Ammon's horn (tissue), 1 donor: ENCODE measurements around the gene ITLN1.
A peak's percentile ranks its signal among the peaks of the same experiment; 100 is the strongest.

Experiments used
- DNase-seq: peaks from one replicate; pipeline ENCODE4 v3.0.0-alpha.2; 2016; ENCODE audit warnings: low spot score

ITLN1 gene

DNA sequence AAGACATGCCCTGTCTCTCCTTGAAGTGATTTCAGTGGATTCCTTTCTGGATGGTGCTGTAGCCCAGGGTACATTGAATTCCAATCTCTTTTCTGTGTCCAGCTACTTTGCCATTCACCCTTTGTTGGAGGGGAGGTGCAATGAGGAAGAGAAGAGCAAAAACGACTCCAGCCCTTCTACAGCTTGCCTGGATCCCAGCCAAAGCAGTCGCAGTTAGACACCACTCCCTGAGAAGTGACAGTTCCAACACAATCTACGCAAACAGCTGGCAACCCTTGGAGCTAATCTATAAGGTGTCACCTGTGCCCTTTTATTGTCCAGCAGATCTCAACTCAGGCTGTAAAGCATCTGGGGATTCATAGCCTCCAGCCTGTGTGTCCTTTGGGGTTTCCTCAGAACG lies 26.9 kb downstream of the ITLN1 start:
- no peak for DNase-seq

DNA sequence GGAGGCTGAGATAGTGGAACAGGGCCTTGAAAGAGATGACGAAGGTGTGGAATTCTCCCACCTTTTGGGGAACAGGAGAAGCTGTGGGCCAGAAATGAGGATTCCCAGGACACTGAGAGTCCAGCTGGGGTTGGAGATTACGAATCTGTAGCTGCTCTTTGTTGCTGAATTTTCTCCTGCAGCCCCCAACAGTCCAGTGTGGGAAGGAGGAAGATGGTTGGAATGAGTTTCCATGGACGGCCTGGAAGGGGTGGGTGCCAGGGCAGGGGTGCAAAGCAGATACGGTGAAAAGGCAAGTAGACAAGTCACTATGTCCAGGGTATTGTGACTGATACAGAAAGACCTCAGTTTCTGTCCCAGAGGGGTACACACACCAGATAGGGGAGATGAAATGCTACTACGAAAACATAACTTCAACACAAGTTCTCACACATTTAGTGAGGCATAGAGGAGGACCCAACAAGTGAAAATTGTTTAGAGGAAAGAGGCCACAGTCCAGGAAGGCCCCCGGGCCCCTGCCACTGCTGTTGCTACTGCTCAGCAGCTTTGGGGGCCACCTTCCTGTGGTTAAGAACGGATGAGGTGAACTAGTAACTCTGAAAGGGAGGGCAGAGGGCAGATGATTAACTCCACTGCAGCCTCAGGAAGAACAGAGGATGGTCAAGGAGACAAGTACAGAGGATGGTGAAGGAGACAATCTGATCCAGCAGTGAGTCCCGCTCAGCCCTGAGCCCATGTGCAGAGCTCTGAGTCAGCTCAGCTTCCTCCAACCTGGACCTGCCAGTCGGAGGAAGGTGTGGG lies 29.6 kb downstream of the ITLN1 start:
- no peak for DNase-seq

DNA sequence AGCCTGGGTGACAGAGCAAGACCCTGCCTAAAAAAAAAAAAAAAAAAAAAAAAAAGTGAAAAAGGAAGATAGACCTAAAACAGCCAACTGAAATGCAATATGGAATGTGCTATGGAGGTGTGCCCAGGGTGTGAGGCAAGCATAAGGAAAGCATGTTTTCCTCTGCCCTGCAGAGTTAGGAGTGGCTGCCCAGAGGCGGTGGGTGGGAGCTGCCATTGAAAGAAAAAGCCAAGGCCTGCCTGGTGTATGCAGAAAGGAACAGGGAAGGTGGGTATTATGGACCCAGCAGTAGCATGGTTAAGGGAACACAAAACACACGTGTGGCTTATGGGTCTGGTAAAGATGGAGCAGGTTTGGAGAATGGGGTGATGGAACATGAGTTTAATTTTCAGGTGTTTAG lies 31.2 kb downstream of the ITLN1 start:
- no peak for DNase-seq

DNA sequence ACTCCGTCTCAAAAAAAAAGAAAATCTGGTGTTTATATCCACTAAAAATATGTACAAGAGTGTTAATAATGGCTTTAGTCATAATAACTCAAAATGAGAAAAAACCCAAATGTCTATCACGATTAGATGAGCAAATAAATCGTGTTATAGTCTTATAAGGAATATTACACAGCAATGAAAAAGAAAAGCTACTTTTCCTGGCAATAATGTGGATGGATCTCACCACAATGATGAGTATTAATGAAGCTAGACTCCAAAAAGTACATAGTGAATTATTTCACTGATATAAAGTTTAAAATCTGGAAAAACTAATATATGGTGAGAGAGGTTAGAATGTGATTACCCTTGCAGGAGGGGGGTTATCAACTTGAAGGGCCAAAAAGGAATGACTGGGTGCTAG lies 32.0 kb downstream of the ITLN1 start:
- no peak for DNase-seq

DNA sequence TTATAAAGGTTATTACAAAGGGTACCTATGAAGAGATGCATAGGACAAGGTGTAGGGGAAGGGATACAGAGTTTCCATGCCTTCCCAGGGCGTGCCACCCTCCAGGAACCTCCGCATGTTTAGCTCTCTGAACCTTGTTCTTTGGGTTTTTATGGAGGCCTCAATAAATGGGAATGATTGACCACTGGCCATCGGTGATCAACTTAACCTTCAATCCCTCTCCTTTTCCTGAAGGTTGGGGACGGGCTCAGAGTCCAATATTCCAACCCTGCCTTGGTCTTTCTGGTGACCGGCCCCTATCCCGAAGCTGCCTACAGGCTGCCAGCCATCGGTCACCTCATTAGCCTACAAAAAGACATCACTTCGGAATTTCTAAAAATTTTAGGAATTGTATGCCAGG lies 34.0 kb downstream of the ITLN1 start:
- no peak for DNase-seq

DNA sequence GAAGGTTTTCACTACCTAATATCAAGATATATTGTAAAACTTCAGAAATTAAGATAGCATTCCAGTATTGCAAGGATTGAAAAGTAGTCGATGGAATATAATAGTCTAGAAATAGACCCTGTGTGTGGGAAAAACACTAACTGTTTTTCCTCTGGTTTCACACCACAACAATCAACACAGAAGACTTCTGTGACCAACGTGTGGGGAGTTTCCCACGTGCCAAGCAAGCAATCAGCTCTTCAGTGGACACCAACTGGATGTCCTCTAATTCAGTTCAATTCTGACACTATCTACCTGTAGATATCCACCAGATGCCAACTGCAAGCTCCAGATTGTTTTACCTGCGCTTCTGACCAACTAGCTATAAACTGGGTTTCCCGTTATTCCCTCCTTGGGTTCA lies 34.4 kb downstream of the ITLN1 start:
- DNase-seq: no peak

DNA sequence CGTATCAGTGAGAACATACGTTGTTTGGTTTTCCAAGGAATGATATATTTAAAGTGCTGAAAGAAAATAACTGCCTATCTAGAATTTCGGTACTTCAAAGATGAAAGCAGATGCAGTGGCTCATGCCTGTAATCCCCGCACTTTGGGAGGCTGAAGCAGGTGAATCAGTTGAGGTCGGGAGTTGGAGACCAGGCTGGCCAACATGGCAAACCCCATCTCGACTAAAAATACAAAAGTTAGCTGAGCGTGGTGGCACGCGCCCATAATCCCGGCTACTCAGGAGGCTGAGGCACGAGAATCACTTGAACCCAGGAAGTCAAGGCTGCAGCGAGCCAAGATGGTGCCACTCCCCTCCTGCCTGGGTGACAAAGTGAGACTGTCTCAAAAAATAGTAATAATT lies 38.7 kb downstream of the ITLN1 start:
- DNase-seq: no peak

DNA sequence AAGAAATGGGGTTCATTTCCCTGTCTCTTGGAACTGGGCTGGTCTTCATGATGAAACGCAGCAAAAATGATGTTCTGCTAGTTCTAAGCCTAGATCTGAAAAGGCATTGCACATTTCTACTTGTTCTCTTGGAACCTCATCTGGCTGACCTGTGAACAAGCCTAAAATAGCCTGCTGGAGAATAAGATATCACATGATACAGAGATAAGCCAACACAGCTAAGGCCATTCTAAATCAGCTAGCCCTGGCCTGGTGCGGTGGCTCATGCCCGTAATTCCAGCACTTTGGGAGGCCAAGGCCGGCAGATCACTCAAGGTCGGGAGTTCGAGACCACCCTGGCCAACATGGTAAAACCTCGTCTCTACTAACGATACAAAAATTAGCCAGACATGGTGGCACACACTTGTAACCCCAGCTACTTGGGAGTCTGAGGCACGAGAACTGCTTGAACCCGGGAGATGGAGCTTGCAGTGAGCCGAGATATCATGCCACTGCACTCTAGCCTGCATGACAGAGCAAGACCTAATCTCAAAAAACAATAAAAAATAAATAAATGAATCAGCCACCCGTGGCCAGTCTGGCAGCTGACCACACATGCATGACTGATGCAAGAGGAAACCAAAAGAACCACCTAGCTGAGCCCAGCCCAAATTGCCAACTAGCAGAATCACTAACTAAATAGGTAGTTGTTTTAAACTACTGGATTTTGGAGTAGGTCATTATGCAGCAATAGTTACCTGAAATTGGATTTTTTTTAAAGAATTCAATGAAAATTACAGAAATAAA lies 40.3 kb downstream of the ITLN1 start:
- no peak for DNase-seq

DNA sequence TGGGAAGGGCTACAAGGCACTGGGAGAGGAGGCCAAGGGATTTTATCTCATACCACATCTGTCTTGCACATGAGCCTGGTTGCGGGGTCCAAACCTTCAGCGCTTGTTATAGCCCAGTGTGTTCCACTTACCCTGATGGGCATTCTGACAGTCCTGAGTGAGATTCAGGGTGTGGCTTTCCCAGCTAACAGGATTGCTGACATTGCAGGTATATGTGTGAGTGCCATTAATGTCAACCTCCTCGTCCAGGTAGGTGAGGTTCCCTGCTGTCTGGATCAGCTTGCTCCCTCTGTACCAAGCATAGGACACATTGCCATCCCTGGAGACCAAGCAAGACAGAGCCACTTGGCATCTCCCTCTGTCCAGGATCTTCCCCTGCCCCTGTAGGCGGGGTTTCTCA lies 43.9 kb downstream of the ITLN1 start:
- DNase-seq: no peak

DNA sequence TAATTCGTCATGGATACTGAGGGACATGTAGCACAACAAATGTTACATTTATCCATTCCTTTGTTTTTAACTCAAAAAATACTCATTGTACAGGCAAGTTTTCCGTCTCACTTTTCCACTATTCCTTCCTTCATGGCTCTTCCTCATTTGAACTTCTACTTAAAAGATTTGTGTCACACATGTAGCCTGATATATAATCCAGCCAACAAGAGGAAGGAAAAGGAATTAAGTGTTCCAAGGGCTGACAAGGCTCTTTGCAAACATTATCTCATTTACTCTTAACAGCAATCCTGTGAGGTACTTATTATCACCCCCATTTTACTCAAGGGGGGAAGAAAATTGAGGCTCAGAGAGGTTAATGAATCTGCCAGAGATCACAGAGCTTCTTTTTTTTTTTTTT lies 45.2 kb downstream of the ITLN1 start:
- no peak for DNase-seq

DNA sequence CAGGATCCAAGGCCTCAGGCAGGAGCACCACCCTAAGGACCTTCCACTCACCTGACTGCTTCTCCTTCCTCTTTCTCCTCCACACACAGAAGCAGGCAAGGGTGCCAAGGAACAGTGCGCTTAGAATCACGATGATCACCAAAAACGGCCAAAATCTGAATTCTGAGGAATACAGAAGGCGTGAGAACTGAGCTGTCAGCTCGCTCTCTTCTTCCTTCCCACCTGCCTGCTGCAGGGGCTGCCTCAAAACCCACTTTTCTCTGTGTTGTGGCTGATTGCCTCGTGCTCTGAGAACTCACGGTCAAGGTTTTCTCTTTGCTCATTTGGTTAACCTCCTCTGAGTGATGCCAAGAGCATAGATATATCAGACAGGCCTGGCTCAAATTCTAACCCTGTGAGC lies 46.1 kb downstream of the ITLN1 start:
- DNase-seq: no peak

DNA sequence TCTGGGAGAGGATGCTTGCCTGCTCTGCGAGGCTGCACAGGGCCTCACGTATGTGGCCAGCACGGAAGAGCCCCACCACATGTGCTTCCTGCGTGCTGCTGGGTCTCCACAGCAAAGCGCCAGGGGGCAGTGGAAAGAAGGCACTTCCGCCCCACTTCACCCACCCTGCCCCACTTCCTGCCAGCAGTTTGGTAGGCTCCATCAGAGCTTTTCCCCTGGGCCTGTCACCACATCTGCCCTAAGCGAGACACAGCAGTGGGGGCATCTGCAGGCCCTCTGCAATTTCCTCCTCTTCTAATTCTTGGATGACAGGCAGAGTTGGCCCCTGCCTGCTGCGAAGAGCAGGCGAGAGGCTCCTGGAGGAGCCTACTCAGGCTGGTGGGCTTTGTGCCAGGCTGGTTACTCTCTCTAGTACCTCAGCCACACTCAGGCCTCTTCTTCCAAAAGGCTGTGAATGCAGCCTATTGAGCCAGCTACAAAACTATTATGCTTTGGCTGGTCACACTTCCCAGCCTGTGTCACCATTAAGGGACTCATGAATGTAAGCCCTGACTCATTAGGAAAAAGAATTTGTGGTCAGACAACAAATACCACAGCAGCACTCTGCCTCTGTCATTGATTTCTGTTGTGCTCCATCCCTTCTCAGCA lies 47.3 kb downstream of the ITLN1 start:
- peak; percentile 56 for DNase-seq

DNA sequence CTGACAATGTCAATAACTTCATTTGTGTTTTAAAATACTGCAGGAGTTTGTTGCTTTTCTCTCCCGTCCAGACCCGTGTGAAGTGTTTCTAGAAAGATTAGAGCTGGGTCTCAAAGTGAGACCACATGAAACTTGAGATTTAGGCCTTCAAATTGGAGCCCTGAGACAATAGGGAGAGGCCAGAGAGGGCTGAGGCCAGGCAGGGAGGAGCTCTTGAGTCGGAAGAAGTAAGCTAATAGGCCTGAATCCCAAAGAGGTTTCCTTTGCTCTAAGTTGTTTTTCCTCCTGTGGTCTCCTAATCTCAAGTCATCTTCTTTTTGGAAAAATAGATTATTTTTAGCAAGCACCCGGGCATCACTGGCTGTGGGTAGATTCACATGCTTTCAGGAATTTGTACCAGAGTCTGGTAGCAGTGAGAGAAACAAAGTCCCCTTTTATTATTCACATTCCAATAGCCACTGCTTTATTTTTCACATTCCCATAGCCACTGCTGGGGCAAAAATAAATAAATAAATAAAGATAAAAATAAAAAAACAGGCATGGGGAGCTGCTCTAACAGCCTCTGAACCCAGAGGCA lies 47.9 kb downstream of the ITLN1 start:
- DNase-seq: no peak

DNA sequence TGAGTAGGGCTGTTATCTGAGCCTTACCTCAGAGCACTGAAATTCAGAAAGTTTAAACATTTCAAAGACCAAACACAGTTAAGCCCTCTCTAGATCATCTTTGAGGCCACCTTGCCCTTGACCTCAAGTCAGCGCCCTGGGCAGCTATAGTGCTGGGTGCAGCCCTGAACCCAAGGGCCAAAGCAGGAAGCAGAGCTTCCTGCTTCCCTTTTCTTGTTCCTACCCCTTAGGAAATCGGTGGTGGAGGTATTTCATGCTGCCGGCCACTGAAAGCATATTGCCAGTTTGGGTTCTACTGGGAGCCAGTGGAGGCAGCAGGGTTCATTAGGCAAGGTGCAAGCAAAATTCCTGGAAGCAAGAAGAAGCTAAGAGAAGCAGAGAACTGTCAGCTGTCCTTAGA lies 48.4 kb downstream of the ITLN1 start:
- no peak for DNase-seq

DNA sequence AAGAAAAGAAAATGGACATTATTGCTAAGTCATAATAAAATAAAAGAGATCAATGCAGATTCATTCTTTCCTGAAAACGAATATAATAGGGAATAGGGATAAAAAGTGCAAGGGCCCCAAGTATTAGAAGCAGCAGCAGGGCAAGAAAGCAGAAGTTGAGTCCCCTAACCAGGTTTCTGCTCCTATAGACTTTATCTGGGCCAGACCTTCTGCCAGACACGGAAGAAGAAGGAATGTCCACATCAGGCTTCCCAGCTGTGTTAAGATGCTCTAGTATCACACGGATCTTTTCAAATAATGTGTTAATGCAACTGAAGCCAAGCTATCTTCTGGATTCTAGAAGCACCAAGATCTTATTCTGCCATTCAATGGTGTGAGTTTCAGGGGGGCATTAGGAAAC lies 49.2 kb downstream of the ITLN1 start:
- no peak for DNase-seq

DNA sequence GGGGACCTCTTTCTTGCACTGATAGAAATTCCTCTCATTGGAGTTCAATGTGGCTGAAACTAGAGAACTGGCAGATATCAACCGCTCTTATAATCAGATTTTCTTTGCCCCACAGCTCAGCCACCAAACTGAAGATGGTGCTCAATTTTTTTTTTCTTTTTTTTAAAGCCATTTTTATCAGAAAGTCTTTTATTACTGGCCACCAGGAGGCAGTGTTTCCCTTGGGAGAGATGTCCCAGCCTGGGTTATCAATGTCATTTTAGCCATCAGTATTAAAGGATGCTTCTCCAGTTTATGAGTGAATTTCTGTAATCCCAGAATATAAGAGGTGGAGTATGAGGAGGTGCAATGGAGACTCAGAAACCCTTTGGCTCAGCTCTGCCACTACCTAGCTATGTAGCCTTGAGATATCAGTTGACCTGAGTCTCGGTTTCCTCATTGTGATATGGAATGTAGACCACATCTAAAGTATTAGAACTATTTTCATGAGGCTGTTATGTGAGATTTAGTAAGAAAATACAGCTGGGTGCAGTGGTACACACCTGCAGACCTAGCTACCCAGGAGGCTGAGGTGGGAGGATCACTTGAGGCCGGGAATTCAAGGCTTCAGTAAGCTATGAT lies 49.9 kb downstream of the ITLN1 start:
- DNase-seq: no peak

DNA sequence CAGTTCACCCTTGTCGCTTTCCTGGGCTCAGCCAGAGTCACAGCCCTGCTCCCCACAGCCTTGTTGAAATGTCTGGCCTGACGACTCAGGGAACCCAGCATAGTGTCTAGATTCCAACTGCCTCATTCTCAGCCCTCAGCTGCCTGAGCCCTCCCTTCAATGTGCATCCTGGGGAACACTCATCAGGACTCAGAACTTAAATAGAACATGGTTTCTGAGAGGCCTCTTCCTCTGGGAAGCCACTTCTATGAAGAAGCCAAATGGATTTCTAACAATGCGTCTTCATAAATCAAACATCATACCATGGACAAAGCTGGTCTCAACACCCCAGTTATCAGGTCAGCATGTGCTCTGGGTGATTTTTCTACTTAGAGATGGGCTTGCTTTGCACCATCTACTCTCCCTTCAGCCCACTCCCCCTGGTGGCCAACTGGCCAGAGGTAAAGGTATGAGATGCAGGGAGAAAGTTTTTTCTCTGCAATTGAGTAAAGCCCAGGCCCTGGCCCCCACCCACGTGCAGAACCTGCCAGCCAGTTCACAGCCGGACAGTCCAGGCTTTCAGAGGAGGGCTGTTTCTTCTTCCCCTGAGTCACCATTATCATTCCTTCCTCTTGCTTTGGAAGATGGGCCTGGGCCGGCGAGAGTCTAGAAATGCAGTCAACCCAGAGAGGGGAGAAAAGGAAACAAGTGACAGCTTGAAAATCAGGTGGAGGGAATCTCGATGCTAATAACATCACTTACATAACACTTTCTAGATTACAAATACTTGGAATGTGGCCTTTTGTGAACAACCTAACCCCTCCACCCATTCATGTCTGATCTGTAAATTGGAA lies 54.4 kb downstream of the ITLN1 start:
- DNase-seq: no peak

DNA sequence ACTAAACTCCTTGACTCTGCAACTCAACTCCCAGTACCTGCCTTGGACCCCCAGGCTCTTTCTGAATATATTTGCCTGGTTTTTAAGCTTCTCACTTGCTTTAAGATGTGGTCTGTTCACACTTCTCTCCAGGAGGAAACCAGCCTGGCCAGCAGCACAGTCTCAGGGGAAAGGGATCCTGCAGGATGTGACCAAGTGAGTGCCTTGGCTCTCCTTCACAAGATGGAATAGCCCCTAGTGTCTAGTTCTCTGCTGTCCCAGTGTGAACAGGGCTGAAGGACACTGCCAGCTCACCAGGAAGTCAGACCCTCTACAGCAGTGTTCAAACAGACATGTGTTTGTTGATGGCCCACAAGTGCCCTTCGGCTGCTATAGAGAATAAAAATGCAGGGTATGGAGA lies 55.2 kb downstream of the ITLN1 start:
- DNase-seq: no peak

DNA sequence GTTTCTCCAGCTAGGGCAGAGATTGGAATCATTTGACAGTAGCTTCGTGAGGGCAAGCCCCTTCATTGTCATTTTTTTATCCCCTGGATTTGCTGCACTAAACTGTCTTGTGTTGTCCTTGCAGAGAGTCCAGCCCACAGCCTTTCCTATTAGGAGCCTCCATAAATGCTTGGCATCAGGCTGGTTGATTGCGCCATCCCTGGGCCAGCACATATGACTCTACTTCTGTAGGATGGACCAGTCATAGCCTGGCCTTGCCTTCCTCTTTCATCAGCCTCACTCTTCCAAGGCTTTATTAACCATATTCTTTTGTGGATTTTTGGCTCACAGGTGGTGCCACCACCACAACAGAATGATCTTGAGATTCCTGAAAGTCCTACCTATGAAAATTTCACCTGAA lies 57.6 kb downstream of the ITLN1 start:
- DNase-seq: no peak

DNA sequence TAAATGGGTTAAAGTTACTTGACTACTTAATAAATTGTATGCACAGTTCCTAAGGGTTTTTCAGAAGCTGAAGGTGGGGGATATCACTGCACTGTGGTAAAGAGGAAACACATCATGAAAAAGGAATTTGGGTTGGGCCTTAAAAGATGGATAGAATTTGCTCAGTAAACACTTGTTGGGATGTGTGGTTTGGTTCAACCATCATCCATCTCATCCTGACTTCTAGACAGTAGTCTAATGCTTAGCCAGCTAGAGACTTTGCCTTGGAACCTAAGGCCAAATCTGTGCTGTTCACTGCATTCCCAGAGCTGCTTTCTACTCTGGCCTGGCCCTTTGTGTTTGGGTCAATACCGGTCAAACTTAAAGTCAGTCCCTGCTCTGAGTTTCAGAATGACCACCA lies 58.4 kb downstream of the ITLN1 start:
- no peak for DNase-seq
